OCI-LY7 (cell line): ENCODE measurements around the gene SENP6. TPM values are rescaled to one million over a fixed set of nuclear protein-coding genes. Genes with fewer than 3 reads are reported as not detected.
A peak's percentile ranks its signal among the peaks of the same experiment; 100 is the strongest.

ENCODE experiments used
- BruUV-seq: library from RNA; stranded (reverse); fragments of 400-500 nt; replicated peaks from 2 replicates; lab custom pipeline; 2021; lab: Mats Ljungman, UMichigan
- CTCF ChIA-PET: fragments of 300-600 bp; sonication (Branson Sonifier 250); formaldehyde crosslinking; loops from one replicate; lab custom pipeline; 2022; ENCODE audit warnings: antibody characterized with exemption; ENCODE audit not compliant: unreplicated experiment; lab: Charles Lee
- POLR2A ChIA-PET: fragments of 300-600 bp; sonication (Branson Sonifier 250); formaldehyde crosslinking; loops from one replicate; lab custom pipeline; 2022; ENCODE audit warnings: antibody characterized with exemption; lab: Charles Lee
- DNase-seq: peaks from one replicate; pipeline ENCODE4 v3.0.0-alpha.2; 2015; ENCODE audit warnings: low spot score
- H2AFZ ChIP-seq: fragments of 200-600 bp; sonication (generic), shearing (Covaris generic); 2 replicates; pipeline ENCODE4 v1.6.1; 2014; ENCODE audit warnings: mild to moderate bottlenecking, antibody characterized with exemption, low read length, moderate library complexity
- H3K27ac ChIP-seq: fragments of 200-600 bp; sonication (generic); 2 replicates; pipeline ENCODE4 v1.5.1; 2014; ENCODE audit warnings: mixed run types, low read depth, mild to moderate bottlenecking, moderate library complexity, low read length, inconsistent platforms; ENCODE audit not compliant: poor library complexity, severe bottlenecking
- H3K36me3 ChIP-seq: fragments of 200-600 bp; sonication (generic); 2 replicates; pipeline ENCODE4 v1.6.1; 2014; ENCODE audit warnings: mild to moderate bottlenecking, antibody characterized with exemption, low read length, moderate library complexity, mixed read lengths; ENCODE audit not compliant: insufficient read depth
- H3K4me1 ChIP-seq: fragments of 200-600 bp; sonication (generic); 2 replicates; pipeline ENCODE4 v1.5.1; 2014; ENCODE audit warnings: mild to moderate bottlenecking, low read length; ENCODE audit not compliant: insufficient read depth, poor library complexity, severe bottlenecking
- H3K4me2 ChIP-seq: fragments of 200-600 bp; sonication (generic); 2 replicates; pipeline ENCODE4 v1.6.1; 2014; ENCODE audit warnings: mild to moderate bottlenecking, low read length
- H3K4me3 ChIP-seq: fragments of 200-600 bp; sonication (generic); 2 replicates; pipeline ENCODE4 v1.5.1; 2014; ENCODE audit warnings: mild to moderate bottlenecking, low read depth, low read length; ENCODE audit not compliant: poor library complexity, severe bottlenecking
- H3K79me2 ChIP-seq: fragments of 200-600 bp; sonication (generic); 2 replicates; pipeline ENCODE4 v1.6.1; 2016; ENCODE audit warnings: low read depth, mild to moderate bottlenecking, low read length, moderate library complexity, mixed read lengths; ENCODE audit not compliant: insufficient read depth
- H3K9me2 ChIP-seq: fragments of 200-600 bp; sonication (generic); 2 replicates; pipeline ENCODE4 v1.6.1; 2016; ENCODE audit warnings: mild to moderate bottlenecking, low read length, mixed read lengths; ENCODE audit not compliant: insufficient read depth
- H3K9me3 ChIP-seq: fragments of 200-600 bp; sonication (generic); 2 replicates; pipeline ENCODE4 v1.6.1; 2014; ENCODE audit warnings: mild to moderate bottlenecking, mixed run types, low read length, mixed read lengths
- H4K20me1 ChIP-seq: fragments of 200-600 bp; sonication (generic); 2 replicates; pipeline ENCODE4 v1.6.1; 2014; ENCODE audit warnings: mild to moderate bottlenecking, antibody characterized with exemption, low read length, moderate library complexity, mixed read lengths; ENCODE audit not compliant: insufficient read depth
- EZH2phosphoT487 ChIP-seq: fragments of 200-600 bp; sonication (generic); IDR thresholded peaks from 2 replicates; pipeline ENCODE4 v1.6.1; 2018; ENCODE audit warnings: low read depth, borderline replicate concordance, mild to moderate bottlenecking, mixed run types, antibody characterized with exemption, low read length, moderate library complexity, mixed read lengths
- intact Hi-C: fragments of 100-400 bp; cut with micrococcal nuclease; formaldehyde crosslinking; loops from one replicate; pipeline ENCODE4 v1.10.0; 2022; ENCODE audit not compliant: unreplicated experiment
- total RNA-seq, 2 experiments: library from RNA; depleted of rRNA in 1 of 2; stranded (reverse); fragments of >200 nt in 1 of 2; shearing (Covaris generic) in 1 of 2; gene quantifications; 2 replicates each; pipeline ENCODE4 v1.2.3, GENCODE V29; 2014 to 2022
- TF ChIP-seq, protein P1 (sequence below): fragments of 200-600 bp; sonication (generic); conservative IDR thresholded peaks from 2 replicates; pipeline ENCODE4 v1.5.1; 2014; ENCODE audit warnings: mild to moderate bottlenecking, antibody characterized with exemption, low read length, moderate library complexity, mixed read lengths

The SENP6 gene
- total RNA-seq, 2 experiments from 2014 or later = 61.1 to 85.4 TPM

DNA sequence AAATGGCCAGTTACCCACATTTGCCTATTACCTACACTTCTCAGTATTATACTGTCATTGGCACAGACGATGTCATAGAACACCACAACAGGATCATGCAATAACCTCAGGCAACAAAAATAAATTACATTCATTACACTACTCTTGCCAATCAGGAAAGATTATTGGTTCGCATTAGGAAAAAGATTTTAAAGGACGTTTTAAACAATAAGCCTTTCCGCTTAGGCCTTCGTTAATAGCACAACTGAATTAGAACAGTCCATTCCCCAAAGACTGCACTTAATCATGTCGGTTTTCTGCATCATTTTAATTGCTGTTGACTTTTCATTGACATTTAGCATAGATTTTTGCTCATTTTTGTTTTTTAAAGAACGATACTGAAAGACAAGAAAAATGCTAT is 912 bp upstream of the SENP6 start:
- Histone ChIP-seq H3K79me2 (peaks cover 35% of the 10 kb centered on the region), H4K20me1 (peaks cover 18% of the 10 kb centered on the region), H3K9me2 (no peaks in the 10 kb centered on the region), H3K9me3 (no peaks in the 10 kb centered on the region), H3K27ac (peak overlapping the region; percentile 82), H2AFZ (peak overlapping the region; percentile 95), H3K36me3 (peaks cover 16% of the 10 kb centered on the region), H3K4me1 (peaks cover 30% of the 10 kb centered on the region), H3K4me2 (peak overlapping the region; percentile 98), H3K4me3 (peak overlapping the region; percentile 98)
- ChIA-PET POLR2A (interaction anchor here (1.9 kb wide), 1 partner anchor 357 kb away, joined by 11 read pairs; the partner anchor contains the start of gene COX7A2), CTCF (no interaction called here)
- no TSS peak for BruUV-seq
- DNase-seq = no peak
- intact Hi-C loops = loop anchor here (1.0 to 5.0 kb wide), 2 partner anchors 316 to 358 kb away; partner anchors contain the start of genes COX7A2 and TMEM30A
- TF ChIP-seq EZH2phosphoT487 = no peak
- TF ChIP-seq, protein P1, sequence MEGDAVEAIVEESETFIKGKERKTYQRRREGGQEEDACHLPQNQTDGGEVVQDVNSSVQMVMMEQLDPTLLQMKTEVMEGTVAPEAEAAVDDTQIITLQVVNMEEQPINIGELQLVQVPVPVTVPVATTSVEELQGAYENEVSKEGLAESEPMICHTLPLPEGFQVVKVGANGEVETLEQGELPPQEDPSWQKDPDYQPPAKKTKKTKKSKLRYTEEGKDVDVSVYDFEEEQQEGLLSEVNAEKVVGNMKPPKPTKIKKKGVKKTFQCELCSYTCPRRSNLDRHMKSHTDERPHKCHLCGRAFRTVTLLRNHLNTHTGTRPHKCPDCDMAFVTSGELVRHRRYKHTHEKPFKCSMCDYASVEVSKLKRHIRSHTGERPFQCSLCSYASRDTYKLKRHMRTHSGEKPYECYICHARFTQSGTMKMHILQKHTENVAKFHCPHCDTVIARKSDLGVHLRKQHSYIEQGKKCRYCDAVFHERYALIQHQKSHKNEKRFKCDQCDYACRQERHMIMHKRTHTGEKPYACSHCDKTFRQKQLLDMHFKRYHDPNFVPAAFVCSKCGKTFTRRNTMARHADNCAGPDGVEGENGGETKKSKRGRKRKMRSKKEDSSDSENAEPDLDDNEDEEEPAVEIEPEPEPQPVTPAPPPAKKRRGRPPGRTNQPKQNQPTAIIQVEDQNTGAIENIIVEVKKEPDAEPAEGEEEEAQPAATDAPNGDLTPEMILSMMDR = no peak

DNA sequence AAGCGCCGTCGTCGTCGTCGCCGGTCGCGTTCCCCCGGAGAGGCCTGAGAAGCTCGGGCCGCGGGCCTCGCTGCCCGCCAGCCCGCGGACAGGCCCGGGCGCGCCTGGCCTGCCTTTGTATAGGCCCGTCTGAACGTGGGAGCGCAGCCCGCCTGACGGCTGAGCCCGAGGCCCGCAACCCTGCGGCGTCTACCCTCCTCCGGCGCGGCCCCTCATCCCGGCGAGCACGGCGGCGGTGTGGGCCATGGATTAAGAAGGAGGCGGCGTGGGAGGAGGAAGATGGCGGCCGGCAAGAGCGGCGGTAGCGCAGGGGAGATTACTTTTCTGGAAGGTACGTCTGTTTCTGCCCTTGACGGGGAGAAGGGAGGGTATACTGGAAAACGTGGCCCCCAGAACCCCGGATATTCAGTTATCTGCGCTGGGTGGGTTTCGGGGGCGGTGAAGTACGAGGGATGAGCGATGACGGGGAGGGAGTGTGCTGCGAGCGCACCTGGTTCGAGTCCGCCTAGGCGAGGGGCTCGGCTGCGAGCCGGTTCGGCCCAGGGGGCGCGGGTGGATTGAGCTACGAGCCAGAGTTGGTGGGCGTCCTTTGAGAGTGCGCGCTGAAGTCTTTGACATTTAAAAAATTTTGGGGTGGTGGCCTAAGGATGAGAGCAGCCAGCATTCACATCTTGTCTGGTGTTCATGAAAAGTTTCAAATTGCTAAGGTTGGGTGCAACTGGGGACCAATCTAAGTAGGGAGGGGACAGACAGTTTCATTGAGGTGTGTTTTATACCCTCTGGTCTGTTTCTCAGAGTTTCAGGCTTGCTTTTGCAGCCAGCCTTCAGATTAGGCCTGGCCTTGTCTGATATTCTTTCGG is 796 bp downstream of the SENP6 start:
- peak overlapping the region; percentile 61; the same call in 1 of the 2 replicates for H2AFZ ChIP-seq
- ChIA-PET CTCF (interaction anchor here (1.1 kb wide), 1 partner anchor 9 kb away, joined by 5 read pairs; no protein-coding TSS in a partner anchor), POLR2A (interaction anchor here (0.6 to 2.3 kb wide), 10 partner anchors 10 to 359 kb away, joined by 3 to 16 read pairs (median 3); partner anchors contain the start of genes COX7A2 and TMEM30A)
- H3K36me3 ChIP-seq = peaks cover 16% of the 10 kb centered on the region
- BruUV-seq = no TSS peak
- H3K9me2 ChIP-seq = no peaks in the 10 kb centered on the region
- H4K20me1 ChIP-seq = peaks cover 22% of the 10 kb centered on the region
- H3K79me2 ChIP-seq = peaks cover 52% of the 10 kb centered on the region
- peak; percentile 64 for DNase-seq
- H3K4me2 ChIP-seq = peak overlapping the region; percentile 98
- H3K9me3 ChIP-seq = no peaks in the 10 kb centered on the region
- H3K4me1 ChIP-seq = peaks cover 31% of the 10 kb centered on the region
- peak overlapping the region; percentile 98 for H3K4me3 ChIP-seq
- no peak for TF ChIP-seq EZH2phosphoT487
- TF ChIP-seq, protein P1 = no peak
- intact Hi-C loops = loop anchor here (5.0 kb wide), 1 partner anchor 360 kb away; the partner anchor contains the start of gene COX7A2
- peak overlapping the region; percentile 82 for H3K27ac ChIP-seq
